ENCODE measurements around the gene DIDO1. TPM values are rescaled to one million over a fixed set of nuclear protein-coding genes. Genes with fewer than 3 reads are reported as not detected.

DIDO1 gene
- total RNA-seq, 3 donors from 2014 or later (not counting 1 experiment from before 2014, with no cell fraction given): 79.5 to 116 (median 83.4) TPM

- no peaks in the 10 kb centered on the region for H3K9me3 ChIP-seq (ENCODE audit: control insufficient read depth, insufficient read depth, low read length)
- peaks cover 31% of the 10 kb centered on the region for H3K4me1 ChIP-seq (ENCODE audit: control insufficient read depth, insufficient read depth, low read length)
- Mint-ChIP-seq H3K9me3 (no peaks in the 10 kb centered on the region), H3K4me3 (peak overlapping the region; percentile 95), H3K27me3 (ENCODE audit: low read depth in 2 of 2) (no peaks in the 10 kb centered on the region), H3K36me3 (no peaks in the 10 kb centered on the region), H3K4me1 (peaks cover 36 to 39% of the 10 kb centered on the region in 2 donors), H3K27ac (peak overlapping the region; percentile 79 to 92)
- no peaks in the 10 kb centered on the region for H3K27me3 ChIP-seq (ENCODE audit: control insufficient read depth, insufficient read depth, low read length)
- H3K4me3 ChIP-seq (ENCODE audit: low read length): peak overlapping the region; percentile 75
- intact Hi-C loops (cut with micrococcal nuclease): loop anchor here (1.0 to 10.0 kb wide), 2 partner anchors 11 to 133 kb away; partner anchors contain the start of genes DIDO1 and OGFR
- TF ChIP-seq CTCF (IDR thresholded peaks at IDR 0.05): no peak
- DNase-seq (peak; percentile 98), ATAC-seq (peak; percentile 87 to 96 (median 91))
- H3K27ac ChIP-seq (ENCODE audit: low read length): peak overlapping the region; percentile 67
- peaks cover 12% of the 10 kb centered on the region for H3K36me3 ChIP-seq (ENCODE audit: control insufficient read depth, insufficient read depth, low read length)
- under 1% methylated on average over 85 of the region's 92 CpGs for WGBS (ENCODE audit: insufficient coverage)
Measured at GRCh38 chr20:62937268-62938104, 11.2 kb upstream of the DIDO1 start.

- H3K27me3 Mint-ChIP-seq (ENCODE audit: low read depth in 2 of 2): no peaks in the 10 kb centered on the region
- intact Hi-C loops (cut with micrococcal nuclease): loop anchor here (10.0 kb wide), 1 partner anchor 131 kb away; the partner anchor contains the start of gene OGFR
- ATAC-seq: no peak
- no peak overlapping the region for H3K27ac Mint-ChIP-seq
- Histone ChIP-seq H3K36me3 (ENCODE audit: control insufficient read depth, insufficient read depth, low read length) (peaks cover 2% of the 10 kb centered on the region), H3K27me3 (ENCODE audit: control insufficient read depth, insufficient read depth, low read length) (no peaks in the 10 kb centered on the region), H3K9me3 (ENCODE audit: control insufficient read depth, insufficient read depth, low read length) (no peaks in the 10 kb centered on the region), H3K4me3 (ENCODE audit: low read length) (no peak overlapping the region), H3K27ac (ENCODE audit: low read length) (no peak overlapping the region), H3K4me1 (ENCODE audit: control insufficient read depth, insufficient read depth, low read length) (peaks cover 31% of the 10 kb centered on the region)
- no peak for DNase-seq
- H3K4me1 Mint-ChIP-seq: peaks cover 26 to 30% of the 10 kb centered on the region in 2 donors
- no peaks in the 10 kb centered on the region for H3K9me3 Mint-ChIP-seq
- 96% methylated on average over 22 of the region's 22 CpGs for WGBS (ENCODE audit: insufficient coverage)
- peak overlapping the region; percentile 37 for H3K4me3 Mint-ChIP-seq
- no peak for TF ChIP-seq CTCF (IDR thresholded peaks at IDR 0.05)
- H3K36me3 Mint-ChIP-seq: no peaks in the 10 kb centered on the region
Measured at GRCh38 chr20:62935968-62936585, 9.8 kb upstream of the DIDO1 start.

GRCh38 chr20:62935204-62935967, 9.1 kb upstream of the DIDO1 start:
- Histone ChIP-seq H3K36me3 (ENCODE audit: control insufficient read depth, insufficient read depth, low read length) (no peaks in the 10 kb centered on the region), H3K27me3 (ENCODE audit: control insufficient read depth, insufficient read depth, low read length) (no peaks in the 10 kb centered on the region), H3K4me3 (ENCODE audit: low read length) (no peak overlapping the region), H3K4me1 (ENCODE audit: control insufficient read depth, insufficient read depth, low read length) (peaks cover 31% of the 10 kb centered on the region), H3K9me3 (ENCODE audit: control insufficient read depth, insufficient read depth, low read length) (no peaks in the 10 kb centered on the region), H3K27ac (ENCODE audit: low read length) (no peak overlapping the region)
- 87% methylated on average over 12 of the region's 12 CpGs for WGBS (ENCODE audit: insufficient coverage)
- H3K9me3 Mint-ChIP-seq: no peaks in the 10 kb centered on the region
- no peak overlapping the region for H3K4me3 Mint-ChIP-seq
- H3K27me3 Mint-ChIP-seq (ENCODE audit: low read depth in 2 of 2): no peaks in the 10 kb centered on the region
- ATAC-seq: no peak
- intact Hi-C loops (cut with micrococcal nuclease): loop anchor here (10.0 kb wide), 1 partner anchor 131 kb away; the partner anchor contains the start of gene OGFR
- H3K4me1 Mint-ChIP-seq: peaks cover 25 to 27% of the 10 kb centered on the region in 2 donors
- DNase-seq: no peak
- TF ChIP-seq CTCF (IDR thresholded peaks at IDR 0.05): no peak
- no peaks in the 10 kb centered on the region for H3K36me3 Mint-ChIP-seq
- H3K27ac Mint-ChIP-seq: no peak overlapping the region
